Skeletal muscle cell (primary cell): ENCODE results near the gene MRPL36.

Experiments
- DNase-seq: peaks from one replicate; pipeline ENCODE4 v3.0.0-alpha.2; 2010; ENCODE audit warnings: low read depth
- H3K4me3 ChIP-seq: 2 replicates; pipeline ENCODE4 v1.5.1; 2011; ENCODE audit warnings: low read depth, mild to moderate bottlenecking, control low read depth, low read length, moderate library complexity

MRPL36 gene

DNA sequence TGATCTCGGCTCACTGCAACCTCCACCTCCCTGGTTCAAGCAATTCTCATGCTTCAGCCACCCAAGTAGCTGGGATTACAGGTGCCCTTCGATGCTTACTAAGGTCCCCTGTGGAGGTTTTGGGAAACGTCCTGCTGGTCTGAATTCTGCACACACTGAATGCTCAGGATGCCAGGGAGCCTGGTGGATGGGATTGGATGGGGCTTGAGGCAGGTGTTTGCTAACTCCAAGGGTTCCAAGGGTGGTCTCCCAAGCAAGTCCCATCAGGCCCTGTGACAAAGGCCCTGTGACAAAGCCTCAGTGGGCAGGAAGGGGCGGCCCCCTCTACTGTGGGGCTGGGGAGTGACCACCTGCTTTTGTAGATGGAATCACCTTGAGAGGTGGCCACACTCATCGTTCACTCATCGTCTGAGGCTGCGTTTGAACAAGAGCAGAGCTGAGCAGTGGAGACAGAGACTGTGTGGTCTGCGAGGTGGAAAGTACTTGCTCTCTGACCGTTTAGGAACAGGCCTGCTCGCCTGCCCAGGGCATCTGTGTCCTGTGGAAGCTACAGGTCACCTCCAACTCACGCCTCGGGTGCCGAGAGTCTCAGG lies 40.2 kb downstream of the MRPL36 start:
- DNase-seq, result no peak
- no peak overlapping the region for H3K4me3 ChIP-seq

DNA sequence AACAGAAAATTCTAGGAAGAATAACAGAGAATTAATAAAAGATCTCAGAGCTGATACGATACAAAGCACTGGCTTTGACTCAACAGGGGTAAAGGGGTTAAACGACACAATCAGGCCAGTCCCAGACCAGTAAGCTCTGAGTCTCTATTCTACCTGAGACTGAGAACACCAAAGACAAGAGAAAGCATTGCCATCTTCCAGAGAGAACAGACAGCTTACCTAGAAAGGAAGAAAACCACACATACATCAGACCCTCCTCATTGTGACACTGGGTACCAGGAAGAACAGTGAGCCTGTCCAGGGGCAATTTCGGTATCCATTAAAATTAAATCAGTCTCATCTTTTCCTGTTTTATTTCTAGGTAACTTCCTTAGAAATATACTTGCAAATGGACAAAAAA lies 41.1 kb downstream of the MRPL36 start:
- DNase-seq, result no peak
- no peak overlapping the region for H3K4me3 ChIP-seq

DNA sequence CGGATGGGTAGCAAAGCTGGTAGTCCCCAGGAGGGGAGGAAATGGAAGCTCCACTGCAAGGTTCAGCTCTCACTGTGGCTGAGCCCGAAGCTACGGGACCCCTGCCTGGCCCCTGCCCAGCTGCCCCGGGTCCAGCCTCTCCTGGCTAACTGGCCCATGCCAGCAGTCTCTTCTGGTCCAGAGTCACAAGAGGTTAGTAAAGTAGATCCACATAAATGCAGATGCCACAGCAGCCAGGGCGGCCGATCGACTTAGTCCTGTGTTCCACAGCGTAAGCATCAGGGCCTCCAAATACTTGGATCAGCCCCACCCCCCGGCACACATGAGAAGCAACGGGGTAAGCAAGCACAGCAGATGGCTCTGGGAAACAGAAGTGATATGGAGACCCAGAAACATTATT lies 42.1 kb downstream of the MRPL36 start:
- no peak for DNase-seq
- no peak overlapping the region for H3K4me3 ChIP-seq

DNA sequence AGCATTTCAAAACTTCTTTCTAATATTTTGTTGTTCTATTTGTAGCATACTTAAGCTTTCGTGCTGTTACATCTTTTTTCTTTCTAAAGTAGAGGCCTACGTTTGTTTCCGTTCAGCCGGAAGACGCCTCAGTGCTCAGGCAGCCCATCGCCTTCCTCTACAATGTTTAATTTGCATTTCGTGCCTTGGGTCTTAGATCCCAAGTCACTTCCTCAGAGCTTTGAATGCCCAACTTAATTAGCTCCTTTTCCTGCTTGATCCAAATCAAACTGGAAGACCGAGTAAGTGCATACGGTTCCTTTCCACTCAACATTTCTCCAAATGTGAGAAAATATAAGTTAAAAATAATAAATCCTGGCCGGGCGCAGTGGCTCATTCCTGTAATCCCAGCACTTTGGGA lies 43.2 kb downstream of the MRPL36 start:
- DNase-seq, result no peak
- no peak overlapping the region for H3K4me3 ChIP-seq

DNA sequence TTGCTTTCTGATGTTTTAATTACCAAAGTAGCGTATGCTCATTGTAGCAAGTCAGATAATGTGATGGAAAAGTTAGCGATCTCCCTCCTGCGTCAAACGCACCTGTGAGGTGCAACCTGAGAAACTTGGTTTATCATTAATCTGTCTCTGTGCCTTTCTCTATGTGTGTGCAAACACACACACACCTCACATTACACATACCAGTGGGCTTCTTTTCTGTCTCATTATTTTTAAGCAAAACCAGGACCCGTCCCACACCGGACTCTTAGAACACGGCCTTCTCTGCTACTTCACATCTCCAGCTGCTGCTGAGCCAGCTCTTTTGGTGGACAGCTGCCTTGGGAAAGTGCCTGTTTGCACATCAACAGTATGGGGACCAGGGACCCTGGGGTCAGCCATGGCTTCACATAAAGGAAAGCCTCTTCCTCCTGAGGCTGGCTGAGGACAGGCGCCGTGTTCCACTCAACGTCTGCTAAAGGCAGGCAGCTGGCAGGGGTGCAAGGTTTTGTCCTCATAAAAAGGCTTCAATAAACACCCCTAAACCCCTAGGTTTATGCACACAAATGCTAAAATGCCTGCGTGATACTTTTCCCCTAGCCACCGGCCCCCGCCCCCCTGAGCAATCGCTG lies 44.2 kb downstream of the MRPL36 start:
- DNase-seq, result no peak
- H3K4me3 ChIP-seq, result no peak overlapping the region

DNA sequence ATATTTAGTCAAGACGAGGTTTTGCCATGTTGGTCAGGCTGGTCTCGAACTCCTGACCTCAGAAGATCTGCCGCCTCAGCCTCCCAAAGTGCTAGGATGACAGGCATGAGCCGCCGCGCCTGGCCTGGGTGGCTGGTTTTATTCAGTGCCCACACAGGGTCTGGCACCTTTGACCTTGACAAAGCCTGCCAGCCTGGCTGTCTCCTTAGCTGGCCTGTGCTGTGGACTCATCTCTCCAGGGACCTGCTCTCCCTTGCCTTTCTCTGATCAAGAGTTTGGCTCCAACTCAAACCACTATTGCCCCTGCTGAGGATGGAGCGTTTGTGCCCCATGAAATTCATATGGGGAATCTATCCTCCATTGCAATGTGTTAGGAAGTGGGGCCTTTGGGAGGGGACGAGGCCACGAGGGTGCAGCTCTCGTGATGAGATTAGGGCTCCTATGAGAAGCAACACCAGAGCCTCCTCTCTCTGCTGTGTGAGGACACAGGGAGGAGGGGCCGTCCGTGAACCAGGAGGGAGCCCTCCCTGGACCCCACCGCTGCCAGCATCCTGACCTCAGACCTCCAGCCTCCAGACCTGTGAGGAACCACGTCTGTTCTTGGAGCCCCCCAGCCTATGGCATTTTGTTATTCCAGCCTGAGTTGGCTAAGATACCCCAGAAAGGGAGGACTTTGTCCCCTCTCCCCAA lies 45.0 kb downstream of the MRPL36 start:
- no peak for DNase-seq
- no peak overlapping the region for H3K4me3 ChIP-seq

DNA sequence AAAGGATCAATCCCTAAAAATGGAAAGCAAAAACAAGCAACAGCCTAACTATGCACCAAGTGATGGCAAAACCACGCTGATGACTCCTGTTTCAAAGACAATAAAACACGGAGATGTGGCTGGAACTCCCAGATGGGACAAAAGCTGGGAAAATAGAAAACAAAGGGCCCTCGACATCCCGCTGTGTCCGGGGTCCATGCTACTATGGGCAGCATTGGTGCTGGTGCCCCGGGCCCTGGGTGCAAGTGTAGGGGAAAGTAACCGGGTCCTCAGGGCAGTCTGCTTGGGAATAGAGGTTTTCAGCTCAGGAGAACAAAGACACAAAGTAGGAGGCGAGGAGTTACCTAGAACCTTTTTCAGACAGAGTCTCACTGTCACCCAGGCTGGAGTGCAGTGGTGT lies 46.1 kb downstream of the MRPL36 start:
- DNase-seq, result no peak
- no peak overlapping the region for H3K4me3 ChIP-seq

DNA sequence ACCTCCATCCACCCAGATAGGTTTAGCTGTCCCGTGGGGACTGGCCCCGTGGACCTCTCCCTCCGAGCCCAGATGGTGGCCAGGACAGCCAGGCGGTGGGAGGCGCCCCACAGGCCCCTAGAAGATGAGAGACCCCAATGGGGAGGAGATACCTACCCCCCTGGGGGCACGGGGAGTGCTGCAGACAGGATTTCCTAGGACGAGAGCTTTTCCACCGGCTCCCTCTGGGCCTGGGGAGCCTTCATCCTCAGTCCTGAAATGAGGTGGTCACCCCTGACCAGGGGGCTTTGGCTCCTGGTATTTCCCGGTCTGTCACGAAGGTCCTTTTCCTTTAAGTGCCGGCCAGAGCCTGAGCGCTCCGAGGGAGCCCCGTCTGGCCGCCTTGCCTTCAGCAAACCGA lies 46.8 kb downstream of the MRPL36 start:
- no peak for DNase-seq
- no peak overlapping the region for H3K4me3 ChIP-seq

DNA sequence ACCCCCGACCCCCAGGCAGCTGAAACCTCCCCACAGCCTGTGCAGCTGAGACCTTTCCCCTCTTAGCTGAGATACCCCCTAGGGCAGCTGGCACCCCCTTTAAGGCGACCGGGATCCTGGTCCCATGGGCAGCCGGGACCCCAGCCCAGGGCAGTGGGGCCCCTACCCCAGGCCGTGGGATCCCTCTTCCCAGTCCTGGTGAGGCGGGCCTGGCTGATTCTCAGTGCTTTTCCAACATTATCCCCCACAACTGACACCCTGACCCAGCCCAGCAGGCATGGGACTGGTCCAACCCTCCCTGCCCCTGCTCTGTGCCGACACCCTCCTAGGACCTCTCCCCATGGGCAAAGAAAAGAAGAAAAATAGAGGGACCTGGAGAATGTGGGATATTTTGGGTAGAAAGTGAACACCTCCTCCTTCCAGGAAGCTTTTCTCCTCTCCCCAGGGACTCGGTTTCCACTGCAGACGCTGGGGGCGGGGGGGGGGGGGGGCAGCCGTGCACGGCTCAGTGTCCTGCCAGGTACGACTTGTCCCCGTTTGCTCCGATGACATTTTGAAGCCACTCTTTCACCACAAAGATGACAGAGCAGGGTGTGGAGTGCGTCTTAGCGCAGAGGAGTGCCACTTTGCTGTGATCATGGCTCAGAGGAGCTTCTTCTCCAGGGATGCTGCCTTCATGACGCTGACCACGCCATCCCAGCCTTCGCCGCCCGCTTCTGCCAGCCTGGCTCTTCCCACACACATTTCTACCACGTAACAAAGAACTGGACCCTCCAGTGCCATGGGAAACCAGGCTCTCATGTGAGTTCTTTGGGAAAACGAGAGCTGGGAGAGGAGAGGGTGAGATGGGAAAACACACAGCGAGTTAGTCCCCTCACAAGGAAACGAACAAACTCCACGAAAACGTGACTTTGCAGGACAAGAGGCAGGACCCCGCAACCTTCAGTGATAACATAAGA lies 47.5 kb downstream of the MRPL36 start:
- no peak overlapping the region for H3K4me3 ChIP-seq
- no peak for DNase-seq

DNA sequence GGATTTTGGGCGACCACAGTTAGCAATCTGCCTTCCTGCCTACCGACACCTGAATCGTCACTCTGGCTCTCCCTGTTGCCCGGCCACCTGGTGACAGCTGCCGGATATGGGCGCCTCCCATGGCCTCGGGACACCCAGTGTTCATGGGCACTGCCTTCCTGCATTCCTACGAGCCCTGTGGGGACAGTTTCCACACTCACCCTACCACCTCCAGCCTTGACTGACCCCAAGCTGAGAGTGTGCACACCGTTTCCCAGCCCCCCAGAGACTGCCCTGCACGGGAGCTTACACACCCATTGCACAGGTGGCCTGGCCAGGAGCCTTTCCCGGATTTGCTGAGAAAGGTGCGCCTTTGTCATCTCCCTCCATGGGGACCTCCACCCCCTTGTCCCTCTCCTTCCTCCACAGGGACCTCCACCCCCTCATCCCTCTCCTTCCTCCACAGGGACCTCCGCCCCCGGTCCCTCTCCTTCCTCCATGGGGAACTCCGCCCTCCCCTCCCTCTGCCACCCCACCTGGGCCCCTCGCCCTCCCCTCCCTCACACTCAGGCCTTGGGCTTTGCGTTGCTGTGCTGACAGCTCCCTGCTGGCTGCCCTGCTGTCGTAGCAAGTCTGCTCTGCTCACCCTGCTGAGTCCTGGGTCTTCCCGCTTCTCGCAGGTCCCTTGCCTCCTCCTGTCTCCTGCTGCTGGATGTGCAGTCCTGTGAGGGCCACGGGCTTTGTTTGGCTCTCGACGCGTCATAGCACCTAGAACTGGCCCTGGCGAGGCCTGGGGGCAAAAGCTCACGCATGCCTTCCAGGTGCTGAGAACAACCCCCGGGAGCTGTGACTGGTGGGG lies 48.4 kb downstream of the MRPL36 start:
- H3K4me3 ChIP-seq, result no peak overlapping the region
- DNase-seq, result no peak

DNA sequence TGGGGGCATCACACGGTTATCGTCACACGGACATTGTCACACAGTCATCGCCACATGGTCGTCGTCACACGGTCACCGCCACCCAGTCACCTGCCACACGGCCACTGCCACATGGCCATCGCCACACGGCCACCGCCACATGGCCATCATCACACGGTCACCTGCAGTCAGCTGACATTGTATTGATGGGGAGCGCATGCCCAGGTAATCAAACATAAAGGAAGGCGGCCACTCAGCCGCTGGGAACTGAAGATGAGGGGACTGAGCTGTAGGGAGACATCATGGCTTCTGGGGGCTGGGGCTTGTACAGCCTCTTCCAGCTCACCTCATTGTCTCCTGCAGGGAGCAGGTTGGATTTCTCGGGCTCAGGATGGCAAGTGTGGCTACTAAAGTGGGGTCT lies 49.2 kb downstream of the MRPL36 start:
- H3K4me3 ChIP-seq, result no peak overlapping the region
- no peak for DNase-seq

DNA sequence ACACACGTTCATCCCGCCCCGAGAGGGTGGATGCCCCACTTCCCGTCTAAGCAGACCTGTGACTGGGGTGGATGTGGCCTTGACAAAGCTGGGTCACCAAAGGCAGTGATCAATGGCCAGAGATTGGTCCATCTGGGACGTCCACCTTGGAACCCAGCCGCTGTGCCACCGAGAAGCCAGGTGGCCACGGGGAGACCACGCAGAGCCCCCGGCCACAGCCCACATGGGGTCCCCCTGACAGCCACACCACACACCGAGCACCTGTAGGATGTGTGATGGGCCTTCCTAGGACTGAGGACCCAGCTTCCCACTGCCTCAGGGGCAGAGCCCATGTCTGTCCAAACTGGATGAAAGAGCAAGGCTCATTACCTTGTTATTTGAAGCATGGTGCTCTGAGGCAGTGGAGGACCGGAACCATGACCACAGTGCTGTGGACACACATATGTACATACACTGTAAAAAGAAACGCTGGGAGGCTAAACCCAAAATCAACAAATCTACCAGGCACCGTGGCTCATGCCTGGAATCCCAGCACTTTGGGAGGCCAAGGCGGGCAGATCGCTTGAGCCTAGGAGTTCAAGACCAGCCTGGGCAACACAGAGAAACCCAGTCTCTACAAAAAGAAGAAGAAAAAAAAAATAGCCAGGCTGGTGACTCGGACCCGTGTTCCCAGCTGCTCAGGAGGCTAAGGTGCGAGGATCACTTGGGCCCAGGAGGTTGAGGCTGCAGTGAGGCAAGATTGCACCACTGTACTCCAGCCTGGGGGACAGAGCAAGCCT lies 50.1 kb downstream of the MRPL36 start:
- DNase-seq, result no peak
- H3K4me3 ChIP-seq, result no peak overlapping the region

DNA sequence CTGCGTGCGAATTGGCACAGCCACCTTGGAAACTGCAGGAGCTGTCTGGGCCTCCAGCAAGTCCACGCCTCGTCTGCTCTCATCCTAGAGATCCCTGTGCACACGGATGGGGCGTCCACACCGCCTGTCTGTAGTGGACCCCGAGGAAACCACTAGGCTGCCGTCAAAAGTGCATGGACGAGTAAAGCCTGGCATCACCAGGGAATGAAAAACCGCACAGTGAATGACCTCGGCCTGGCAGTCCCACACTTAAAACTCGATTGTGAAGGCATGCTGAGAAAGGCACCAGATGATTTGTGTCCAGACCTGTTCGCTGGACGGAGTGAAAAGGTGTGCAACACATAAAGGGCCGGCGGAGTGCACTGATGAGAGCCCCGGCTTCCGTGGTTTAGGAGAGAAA lies 50.8 kb downstream of the MRPL36 start:
- no peak overlapping the region for H3K4me3 ChIP-seq
- no peak for DNase-seq
